OCI-LY3 (cell line): ENCODE results near the gene MED12L.

Experiments
- H2AFZ ChIP-seq: fragments of 200-600, 300-600 bp; shearing (Covaris generic); 2 replicates; pipeline ENCODE4 v1.6.0; 2014; ENCODE audit warnings: antibody characterized with exemption, low read depth, low read length
- H3K27ac ChIP-seq: fragments of 200-600, 300-600 bp; sonication (generic); 2 replicates; pipeline ENCODE4 v1.5.1; 2014; ENCODE audit warnings: mild to moderate bottlenecking, low read length, moderate library complexity, mixed read lengths
- H3K27me3 ChIP-seq: fragments of 200-600, 300-600 bp; sonication (generic); 2 replicates; pipeline ENCODE4 v1.6.1; 2014; ENCODE audit warnings: low read depth, low read length, mixed read lengths
- H3K36me3 ChIP-seq: fragments of 200-600, 300-600 bp; sonication (generic); replicated peaks from 2 replicates; pipeline ENCODE3; 2014; ENCODE audit warnings: low read depth, low read length, mixed read lengths
- H3K4me1 ChIP-seq: fragments of 300-600, 200-600 bp; sonication (generic); 2 replicates; pipeline ENCODE4 v1.6.1; 2014; ENCODE audit warnings: low read length, mixed read lengths
- H3K4me2 ChIP-seq: fragments of 200-600, 300-600 bp; sonication (generic); 2 replicates; pipeline ENCODE4 v1.6.1; 2014; ENCODE audit warnings: low read length, mixed read lengths
- H3K4me3 ChIP-seq: fragments of 300-600, 200-600 bp; sonication (generic); 2 replicates; pipeline ENCODE4 v1.5.1; 2014; ENCODE audit warnings: antibody characterized with exemption, mild to moderate bottlenecking, low read length, moderate library complexity
- H3K79me2 ChIP-seq: fragments of 300-600, 200-600 bp; shearing (Covaris generic); 2 replicates; pipeline ENCODE4 v1.6.1; 2014; ENCODE audit warnings: mild to moderate bottlenecking, low read length, mixed read lengths
- H3K9ac ChIP-seq: fragments of 300-600, 200-600 bp; shearing (Covaris generic); 2 replicates; pipeline ENCODE4 v1.6.0; 2014; ENCODE audit warnings: mild to moderate bottlenecking, low read length, moderate library complexity
- H3K9me3 ChIP-seq: fragments of 200-600, 300-600 bp; shearing (Covaris generic); 2 replicates; pipeline ENCODE4 v1.6.1; 2014; ENCODE audit warnings: low read length, mixed read lengths; ENCODE audit not compliant: insufficient read depth
- H4K20me1 ChIP-seq: fragments of 200-600, 300-600 bp; sonication (generic); 2 replicates; pipeline ENCODE4 v1.6.1; 2016; ENCODE audit warnings: low read length, mixed read lengths; ENCODE audit not compliant: insufficient read depth
- EZH2phosphoT487 ChIP-seq: fragments of 200-600 bp; shearing (Covaris generic); IDR thresholded peaks from 2 replicates; pipeline ENCODE4 v1.6.1; 2018; ENCODE audit warnings: antibody characterized with exemption, mixed run types, low read depth
- TF ChIP-seq, protein P1 (sequence below): fragments of 200-600, 300-600 bp; sonication (generic); IDR thresholded peaks from 2 replicates; pipeline ENCODE4 v1.5.1; 2014; ENCODE audit warnings: antibody characterized with exemption, low read length, low read depth

The MED12L gene

DNA sequence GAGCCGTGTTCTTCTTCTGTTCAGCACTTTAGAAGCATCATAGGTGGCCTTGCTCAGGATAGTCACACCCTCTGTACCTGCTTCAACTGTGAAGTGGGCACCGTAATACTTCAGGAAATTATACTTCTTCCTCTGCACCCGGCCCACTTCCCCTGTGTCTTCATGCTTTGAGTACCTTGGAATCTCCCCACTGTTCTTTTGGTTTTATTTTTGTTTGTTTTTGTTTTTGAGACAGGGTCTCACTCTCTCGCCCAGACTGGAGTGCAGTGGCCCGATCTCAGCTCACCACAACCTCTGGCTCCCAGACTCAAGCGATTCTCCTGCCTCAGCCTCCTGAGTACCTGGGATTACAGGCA lies 191.2 kb downstream of the MED12L start:
- no peaks in the 10 kb centered on the region for H3K9me3 ChIP-seq
- peak overlapping the region; percentile 99 for H3K27ac ChIP-seq
- H3K27me3 ChIP-seq, result no peaks in the 10 kb centered on the region
- H3K9ac ChIP-seq, result peak overlapping the region; percentile 87
- H4K20me1 ChIP-seq, result no peaks in the 10 kb centered on the region
- H3K36me3 ChIP-seq, result no peaks in the 10 kb centered on the region
- H3K79me2 ChIP-seq, result peaks cover 40% of the 10 kb centered on the region
- H3K4me3 ChIP-seq, result peak overlapping the region; percentile 78
- peak overlapping the region; percentile 88 for H3K4me2 ChIP-seq
- H3K4me1 ChIP-seq, result peaks cover 90% of the 10 kb centered on the region
- no peak overlapping the region for H2AFZ ChIP-seq
- TF ChIP-seq, protein P1, sequence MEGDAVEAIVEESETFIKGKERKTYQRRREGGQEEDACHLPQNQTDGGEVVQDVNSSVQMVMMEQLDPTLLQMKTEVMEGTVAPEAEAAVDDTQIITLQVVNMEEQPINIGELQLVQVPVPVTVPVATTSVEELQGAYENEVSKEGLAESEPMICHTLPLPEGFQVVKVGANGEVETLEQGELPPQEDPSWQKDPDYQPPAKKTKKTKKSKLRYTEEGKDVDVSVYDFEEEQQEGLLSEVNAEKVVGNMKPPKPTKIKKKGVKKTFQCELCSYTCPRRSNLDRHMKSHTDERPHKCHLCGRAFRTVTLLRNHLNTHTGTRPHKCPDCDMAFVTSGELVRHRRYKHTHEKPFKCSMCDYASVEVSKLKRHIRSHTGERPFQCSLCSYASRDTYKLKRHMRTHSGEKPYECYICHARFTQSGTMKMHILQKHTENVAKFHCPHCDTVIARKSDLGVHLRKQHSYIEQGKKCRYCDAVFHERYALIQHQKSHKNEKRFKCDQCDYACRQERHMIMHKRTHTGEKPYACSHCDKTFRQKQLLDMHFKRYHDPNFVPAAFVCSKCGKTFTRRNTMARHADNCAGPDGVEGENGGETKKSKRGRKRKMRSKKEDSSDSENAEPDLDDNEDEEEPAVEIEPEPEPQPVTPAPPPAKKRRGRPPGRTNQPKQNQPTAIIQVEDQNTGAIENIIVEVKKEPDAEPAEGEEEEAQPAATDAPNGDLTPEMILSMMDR, result no peak
- TF ChIP-seq EZH2phosphoT487, result no peak

DNA sequence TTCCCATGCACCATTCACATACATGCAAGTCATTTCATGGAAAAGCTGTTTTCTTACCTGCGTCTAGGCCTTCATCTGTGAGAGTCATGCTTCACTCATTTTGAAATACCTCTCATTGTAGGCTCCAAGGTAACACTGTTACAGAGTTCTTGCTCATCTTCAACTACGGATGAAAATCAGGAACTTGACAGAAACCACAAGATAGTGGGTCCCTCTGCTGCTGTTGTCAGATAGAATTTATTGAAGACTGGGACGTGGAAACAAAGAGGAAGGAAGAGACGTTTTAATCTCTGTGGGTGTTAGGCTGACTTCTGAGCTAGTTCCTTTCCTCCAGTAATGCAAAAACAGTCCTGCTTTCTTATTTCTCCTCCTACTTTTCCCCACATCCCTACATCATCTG lies 192.8 kb downstream of the MED12L start, which contains the start of gene P2RY14:
P2RY14 (minus strand) TSS at position 313 of the 400 bp plus-strand sequence. CDS start 64,226 bp downstream, outside the sequence.
- no peaks in the 10 kb centered on the region for H3K9me3 ChIP-seq
- peaks cover 80% of the 10 kb centered on the region for H3K4me1 ChIP-seq
- peak within 1 kb of the TSS; percentile 87 for H3K9ac ChIP-seq
- no peaks in the 10 kb centered on the region for H3K27me3 ChIP-seq
- TF ChIP-seq EZH2phosphoT487, result no peak
- TF ChIP-seq, protein P1, result peak; percentile 37; the same call in 1 of the 2 replicates
- no peak within 1 kb of the TSS for H2AFZ ChIP-seq
- peak within 1 kb of the TSS; percentile 88 for H3K4me2 ChIP-seq
- no peaks in the 10 kb centered on the region for H4K20me1 ChIP-seq
- H3K4me3 ChIP-seq, result peak within 1 kb of the TSS; percentile 78
- H3K36me3 ChIP-seq, result no peaks in the 10 kb centered on the region
- peak within 1 kb of the TSS; percentile 99 for H3K27ac ChIP-seq
- peaks cover 26% of the 10 kb centered on the region for H3K79me2 ChIP-seq

DNA sequence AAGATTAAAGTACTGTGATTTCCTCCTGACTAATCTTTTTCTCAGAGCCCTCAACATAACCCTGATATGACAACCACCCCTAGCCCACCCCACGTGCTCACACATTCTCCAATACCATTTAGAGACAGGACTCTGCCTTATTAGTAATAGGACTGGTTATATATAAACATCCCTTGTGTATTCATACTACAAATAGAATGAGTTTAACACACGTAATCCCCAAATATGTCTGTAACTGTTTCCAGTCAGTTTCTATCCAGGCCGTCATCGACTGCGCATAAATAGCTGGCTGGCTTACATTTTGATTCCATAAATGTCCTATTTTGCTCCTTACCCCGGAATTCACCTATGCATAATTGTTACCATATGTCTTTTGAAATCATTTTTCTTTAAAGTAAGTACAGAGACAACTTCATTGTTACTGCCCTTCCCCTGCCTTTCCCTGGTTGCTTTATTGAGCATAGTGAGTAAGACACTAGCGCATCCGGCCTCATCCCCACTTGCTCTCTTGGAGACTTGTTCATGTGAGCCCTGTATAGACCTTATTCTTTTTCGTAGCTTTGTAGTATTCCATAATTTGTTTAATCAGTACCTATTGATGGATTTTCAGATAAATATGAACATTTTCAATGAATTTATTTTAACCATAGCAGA lies 196.3 kb downstream of the MED12L start:
- Histone ChIP-seq H3K4me3 (no peak overlapping the region), H3K36me3 (no peaks in the 10 kb centered on the region), H3K9me3 (no peaks in the 10 kb centered on the region), H2AFZ (no peak overlapping the region), H4K20me1 (no peaks in the 10 kb centered on the region), H3K4me2 (no peak overlapping the region), H3K27ac (no peak overlapping the region), H3K9ac (no peak overlapping the region), H3K4me1 (peaks cover 44% of the 10 kb centered on the region), H3K27me3 (no peaks in the 10 kb centered on the region), H3K79me2 (peaks cover 16% of the 10 kb centered on the region)
- TF ChIP-seq EZH2phosphoT487, result no peak
- TF ChIP-seq, protein P1, result no peak

DNA sequence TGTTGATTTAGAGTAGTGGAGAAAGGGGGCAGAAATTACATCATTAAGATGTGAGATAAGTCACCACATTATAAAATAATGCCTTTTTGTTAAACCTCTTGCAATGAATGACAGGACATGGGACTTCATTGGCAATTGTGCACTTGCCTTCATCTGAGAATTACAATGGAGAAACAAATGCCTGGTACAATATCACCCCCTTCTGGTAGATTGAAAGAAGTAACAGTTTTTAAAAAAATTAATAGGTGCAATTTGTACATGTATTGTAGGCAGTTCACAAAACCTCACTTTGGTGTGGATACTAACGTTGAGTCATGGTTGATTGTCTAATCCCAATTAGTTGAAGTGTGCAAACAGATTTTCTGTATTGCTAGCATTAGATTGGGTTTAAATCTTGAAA lies 197.5 kb downstream of the MED12L start:
- no peak overlapping the region for H3K27ac ChIP-seq
- no peak overlapping the region for H3K4me3 ChIP-seq
- H3K36me3 ChIP-seq, result no peaks in the 10 kb centered on the region
- no peaks in the 10 kb centered on the region for H3K9me3 ChIP-seq
- peaks cover 33% of the 10 kb centered on the region for H3K4me1 ChIP-seq
- no peaks in the 10 kb centered on the region for H3K27me3 ChIP-seq
- no peak overlapping the region for H3K9ac ChIP-seq
- TF ChIP-seq, protein P1, result peak; percentile 80
- no peak for TF ChIP-seq EZH2phosphoT487
- H4K20me1 ChIP-seq, result no peaks in the 10 kb centered on the region
- no peak overlapping the region for H2AFZ ChIP-seq
- H3K79me2 ChIP-seq, result peaks cover 8% of the 10 kb centered on the region
- no peak overlapping the region for H3K4me2 ChIP-seq
